Measurements from ENCODE around the gene LAMA2. TPM values are rescaled to one million over a fixed set of nuclear protein-coding genes. Genes with fewer than 3 reads are reported as not detected.

Gene LAMA2
- total and polyA plus RNA-seq, 2 of the 8 experiments (the other 6 are each of a cell fraction or from before 2014, with no cell fraction given) = 1.3 to 3.8 TPM

DNA sequence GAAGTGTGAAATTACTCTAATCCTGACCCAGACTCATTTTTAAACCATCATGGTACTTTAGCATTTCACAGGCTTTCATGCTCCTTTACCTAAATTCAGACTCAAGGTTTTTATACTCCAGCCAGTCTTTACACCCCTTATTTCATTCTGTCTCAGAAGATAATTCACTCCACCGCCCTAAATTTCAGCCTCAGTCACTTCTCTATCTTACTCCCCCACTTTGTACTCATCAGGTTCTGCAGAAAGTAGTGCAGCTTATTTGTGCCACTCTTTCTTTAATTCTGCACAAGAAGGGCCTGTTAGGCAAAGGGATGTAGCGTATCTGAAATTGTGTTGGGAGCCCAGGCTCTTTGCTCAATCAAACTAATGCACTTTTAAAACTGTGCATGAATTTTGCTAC is 621.5 kb downstream of the LAMA2 start (continued):
- TF ChIP-seq, protein P1, sequence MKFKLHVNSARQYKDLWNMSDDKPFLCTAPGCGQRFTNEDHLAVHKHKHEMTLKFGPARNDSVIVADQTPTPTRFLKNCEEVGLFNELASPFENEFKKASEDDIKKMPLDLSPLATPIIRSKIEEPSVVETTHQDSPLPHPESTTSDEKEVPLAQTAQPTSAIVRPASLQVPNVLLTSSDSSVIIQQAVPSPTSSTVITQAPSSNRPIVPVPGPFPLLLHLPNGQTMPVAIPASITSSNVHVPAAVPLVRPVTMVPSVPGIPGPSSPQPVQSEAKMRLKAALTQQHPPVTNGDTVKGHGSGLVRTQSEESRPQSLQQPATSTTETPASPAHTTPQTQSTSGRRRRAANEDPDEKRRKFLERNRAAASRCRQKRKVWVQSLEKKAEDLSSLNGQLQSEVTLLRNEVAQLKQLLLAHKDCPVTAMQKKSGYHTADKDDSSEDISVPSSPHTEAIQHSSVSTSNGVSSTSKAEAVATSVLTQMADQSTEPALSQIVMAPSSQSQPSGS (IDR thresholded peaks at IDR 0.05; ENCODE audit: low read length) = no peak
- no peak for TF ChIP-seq TAF1 (IDR thresholded peaks at IDR 0.05; ENCODE audit: low read depth, low read length)
